IMR-90 (cell line): ENCODE data around the gene KRTAP5-4.

Experiments
- CEBPB ChIP-seq: IDR thresholded peaks from 2 replicates; pipeline ENCODE4 v1.6.1; 2012; ENCODE audit warnings: low read depth, low read length, improper control_type of control experiment
- MXI1 ChIP-seq: IDR thresholded peaks from 2 replicates; pipeline ENCODE4 v1.6.1; 2012; ENCODE audit warnings: low read depth, mild to moderate bottlenecking, low read length, moderate library complexity, borderline replicate concordance
- POLR2A ChIP-seq: IDR thresholded peaks from 2 replicates; pipeline ENCODE4 v1.6.1; 2012; ENCODE audit warnings: mild to moderate bottlenecking, low read depth, low read length
- TF ChIP-seq, protein P1 (sequence below): conservative IDR thresholded peaks from 2 replicates; pipeline ENCODE4 v1.5.1; 2012; ENCODE audit warnings: mild to moderate bottlenecking, low read depth, low read length, improper control_type of control experiment
- TF ChIP-seq, protein P2 (sequence below): fragments of 150-350 bp; IDR thresholded peaks from 2 replicates; pipeline ENCODE4 v1.6.1; 2016; ENCODE audit warnings: low read depth, mild to moderate bottlenecking, low read length, moderate library complexity, borderline replicate concordance
- TF ChIP-seq, protein P3 (sequence below): fragments of 150-350 bp; IDR thresholded peaks from 2 replicates; pipeline ENCODE4 v1.6.1; 2017; ENCODE audit warnings: mild to moderate bottlenecking, antibody characterized with exemption, low read length, low read depth

DNA sequence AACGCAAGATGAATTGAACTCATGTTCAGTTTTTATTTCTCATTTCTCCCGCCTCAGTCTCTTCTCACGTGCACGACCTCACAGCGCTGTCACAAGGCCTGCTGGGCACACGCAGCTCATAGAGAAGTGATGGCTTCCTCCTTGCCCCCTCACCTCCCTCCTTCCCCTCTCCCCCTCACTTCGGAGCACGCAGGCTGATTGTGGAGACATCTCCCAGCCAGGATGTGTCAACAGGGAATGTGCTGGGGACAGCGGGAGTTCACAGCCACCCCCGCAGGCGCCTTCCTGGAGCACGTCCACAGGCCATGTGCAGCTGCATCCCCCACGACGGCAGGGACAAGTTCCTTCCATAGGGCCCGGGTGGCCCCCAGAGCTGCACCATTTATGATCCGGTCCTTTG, 46.0 kb upstream of the KRTAP5-4 start:
- TF ChIP-seq, protein P1, sequence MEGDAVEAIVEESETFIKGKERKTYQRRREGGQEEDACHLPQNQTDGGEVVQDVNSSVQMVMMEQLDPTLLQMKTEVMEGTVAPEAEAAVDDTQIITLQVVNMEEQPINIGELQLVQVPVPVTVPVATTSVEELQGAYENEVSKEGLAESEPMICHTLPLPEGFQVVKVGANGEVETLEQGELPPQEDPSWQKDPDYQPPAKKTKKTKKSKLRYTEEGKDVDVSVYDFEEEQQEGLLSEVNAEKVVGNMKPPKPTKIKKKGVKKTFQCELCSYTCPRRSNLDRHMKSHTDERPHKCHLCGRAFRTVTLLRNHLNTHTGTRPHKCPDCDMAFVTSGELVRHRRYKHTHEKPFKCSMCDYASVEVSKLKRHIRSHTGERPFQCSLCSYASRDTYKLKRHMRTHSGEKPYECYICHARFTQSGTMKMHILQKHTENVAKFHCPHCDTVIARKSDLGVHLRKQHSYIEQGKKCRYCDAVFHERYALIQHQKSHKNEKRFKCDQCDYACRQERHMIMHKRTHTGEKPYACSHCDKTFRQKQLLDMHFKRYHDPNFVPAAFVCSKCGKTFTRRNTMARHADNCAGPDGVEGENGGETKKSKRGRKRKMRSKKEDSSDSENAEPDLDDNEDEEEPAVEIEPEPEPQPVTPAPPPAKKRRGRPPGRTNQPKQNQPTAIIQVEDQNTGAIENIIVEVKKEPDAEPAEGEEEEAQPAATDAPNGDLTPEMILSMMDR = no peak
- TF ChIP-seq, protein P2, sequence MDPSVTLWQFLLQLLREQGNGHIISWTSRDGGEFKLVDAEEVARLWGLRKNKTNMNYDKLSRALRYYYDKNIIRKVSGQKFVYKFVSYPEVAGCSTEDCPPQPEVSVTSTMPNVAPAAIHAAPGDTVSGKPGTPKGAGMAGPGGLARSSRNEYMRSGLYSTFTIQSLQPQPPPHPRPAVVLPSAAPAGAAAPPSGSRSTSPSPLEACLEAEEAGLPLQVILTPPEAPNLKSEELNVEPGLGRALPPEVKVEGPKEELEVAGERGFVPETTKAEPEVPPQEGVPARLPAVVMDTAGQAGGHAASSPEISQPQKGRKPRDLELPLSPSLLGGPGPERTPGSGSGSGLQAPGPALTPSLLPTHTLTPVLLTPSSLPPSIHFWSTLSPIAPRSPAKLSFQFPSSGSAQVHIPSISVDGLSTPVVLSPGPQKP = no peak
- TF ChIP-seq POLR2A (no peak), MXI1 (no peak), CEBPB (no peak)
- TF ChIP-seq, protein P3, sequence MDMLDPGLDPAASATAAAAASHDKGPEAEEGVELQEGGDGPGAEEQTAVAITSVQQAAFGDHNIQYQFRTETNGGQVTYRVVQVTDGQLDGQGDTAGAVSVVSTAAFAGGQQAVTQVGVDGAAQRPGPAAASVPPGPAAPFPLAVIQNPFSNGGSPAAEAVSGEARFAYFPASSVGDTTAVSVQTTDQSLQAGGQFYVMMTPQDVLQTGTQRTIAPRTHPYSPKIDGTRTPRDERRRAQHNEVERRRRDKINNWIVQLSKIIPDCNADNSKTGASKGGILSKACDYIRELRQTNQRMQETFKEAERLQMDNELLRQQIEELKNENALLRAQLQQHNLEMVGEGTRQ = no peak
